Colonic mucosa (tissue), 4 donors: ENCODE measurements around the gene RHBDL3. TPM values are rescaled to one million over a fixed set of nuclear protein-coding genes. Genes with fewer than 3 reads are reported as not detected.

Experiments
- DNase-seq: peaks from one replicate; pipeline ENCODE4 v3.0.0-alpha.2; 2020
- H3K27ac ChIP-seq: fragments of 200-600 bp; one replicate; pipeline ENCODE4 v1.8.0; 2021
- H3K27me3 ChIP-seq: fragments of 200-600 bp; one replicate; pipeline ENCODE4 v1.8.0; 2021
- H3K36me3 ChIP-seq: fragments of 200-600 bp; one replicate; pipeline ENCODE4 v1.8.0; 2021
- H3K4me1 ChIP-seq: fragments of 200-600 bp; one replicate; pipeline ENCODE4 v1.8.0; 2021; ENCODE audit warnings: mild to moderate bottlenecking
- H3K4me3 ChIP-seq: fragments of 200-600 bp; one replicate; pipeline ENCODE4 v1.8.0; 2021
- H3K9ac ChIP-seq, 2 donors: one replicate each; pipeline ENCODE4 v1.7.0; 2013; ENCODE audit warnings: control low read depth in 2 of 2, low read depth in 2 of 2, low read length in 2 of 2
- H3K9me3 ChIP-seq: fragments of 200-600 bp; one replicate; pipeline ENCODE4 v1.8.0; 2021
- intact Hi-C: fragments of 100-400 bp; cut with DNase I; formaldehyde crosslinking; loops from one replicate; pipeline ENCODE4 v1.14.1; 2022
- total RNA-seq, 2 donors: library from RNA; stranded (reverse); fragmentation: NEBNext Ultra II Directional in 1 of 2; extraction: Animal tissue kit (Norgen Biotek cat#: 25700) in 1 of 2; gene quantifications; one replicate each; pipeline ENCODE4 v1.2.1, GENCODE V29; 2021
- TF ChIP-seq, protein P1 (sequence below): fragments of 200-600 bp; IDR thresholded peaks from one replicate; pipeline ENCODE4 v1.8.0; 2022; ENCODE audit warnings: antibody characterized with exemption, mild to moderate bottlenecking
- donor health status: healthy.
- donor health status: DM: no; HTN: no; CAD: no.
- donor health status: DM: no; HTN: no; CAD: no.

Gene RHBDL3
- total RNA-seq, 2 donors from 2014 or later: 0.53 to 0.62 TPM

DNA sequence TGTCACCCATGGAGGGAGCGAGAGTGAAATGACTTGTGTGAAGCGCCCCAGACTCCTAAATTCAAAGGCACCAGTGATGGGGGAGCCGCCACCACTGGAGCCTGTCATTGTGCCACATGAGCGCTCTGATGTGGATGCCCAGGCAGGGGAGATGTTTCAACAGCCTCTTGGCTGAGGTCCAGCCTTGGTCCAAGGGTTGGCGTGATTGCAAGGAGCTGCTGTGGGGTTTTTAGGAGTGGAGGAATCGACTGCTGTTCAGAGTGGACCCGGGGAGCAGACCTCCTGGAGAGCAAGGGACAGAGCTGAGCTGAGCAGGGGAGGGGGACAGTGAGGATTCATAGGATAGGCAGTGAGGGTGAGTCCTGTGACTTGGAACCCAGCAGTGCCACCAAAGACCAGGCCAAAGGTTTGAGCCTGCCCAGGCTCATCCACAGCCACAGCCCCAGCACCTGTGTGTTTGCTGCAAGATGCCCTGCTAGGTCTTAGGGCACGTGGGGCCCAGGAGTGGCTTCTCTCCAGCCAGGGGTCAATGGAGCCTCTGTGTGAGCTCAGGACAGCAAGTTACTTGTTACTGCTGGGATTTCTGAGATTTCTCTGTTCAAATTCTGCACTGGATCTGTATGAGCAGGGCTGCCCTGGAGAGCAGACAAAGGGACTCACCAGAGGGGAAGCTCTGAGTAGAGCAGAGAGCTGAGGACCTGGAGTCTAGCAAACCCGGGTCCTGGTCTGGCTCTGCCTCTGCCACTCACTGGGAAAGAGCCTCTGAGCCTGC lies 20.3 kb downstream of the RHBDL3 start:
- TF ChIP-seq, protein P1, sequence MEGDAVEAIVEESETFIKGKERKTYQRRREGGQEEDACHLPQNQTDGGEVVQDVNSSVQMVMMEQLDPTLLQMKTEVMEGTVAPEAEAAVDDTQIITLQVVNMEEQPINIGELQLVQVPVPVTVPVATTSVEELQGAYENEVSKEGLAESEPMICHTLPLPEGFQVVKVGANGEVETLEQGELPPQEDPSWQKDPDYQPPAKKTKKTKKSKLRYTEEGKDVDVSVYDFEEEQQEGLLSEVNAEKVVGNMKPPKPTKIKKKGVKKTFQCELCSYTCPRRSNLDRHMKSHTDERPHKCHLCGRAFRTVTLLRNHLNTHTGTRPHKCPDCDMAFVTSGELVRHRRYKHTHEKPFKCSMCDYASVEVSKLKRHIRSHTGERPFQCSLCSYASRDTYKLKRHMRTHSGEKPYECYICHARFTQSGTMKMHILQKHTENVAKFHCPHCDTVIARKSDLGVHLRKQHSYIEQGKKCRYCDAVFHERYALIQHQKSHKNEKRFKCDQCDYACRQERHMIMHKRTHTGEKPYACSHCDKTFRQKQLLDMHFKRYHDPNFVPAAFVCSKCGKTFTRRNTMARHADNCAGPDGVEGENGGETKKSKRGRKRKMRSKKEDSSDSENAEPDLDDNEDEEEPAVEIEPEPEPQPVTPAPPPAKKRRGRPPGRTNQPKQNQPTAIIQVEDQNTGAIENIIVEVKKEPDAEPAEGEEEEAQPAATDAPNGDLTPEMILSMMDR: no peak
- no peaks in the 10 kb centered on the region for H3K9me3 ChIP-seq
- H3K27ac ChIP-seq: no peak overlapping the region
- no peaks in the 10 kb centered on the region for H3K27me3 ChIP-seq
- H3K36me3 ChIP-seq: no peaks in the 10 kb centered on the region
- no peak for DNase-seq
- H3K4me1 ChIP-seq: no peaks in the 10 kb centered on the region
- intact Hi-C loops: no loop called here
- H3K4me3 ChIP-seq: no peak overlapping the region
- no peak overlapping the region for H3K9ac ChIP-seq

DNA sequence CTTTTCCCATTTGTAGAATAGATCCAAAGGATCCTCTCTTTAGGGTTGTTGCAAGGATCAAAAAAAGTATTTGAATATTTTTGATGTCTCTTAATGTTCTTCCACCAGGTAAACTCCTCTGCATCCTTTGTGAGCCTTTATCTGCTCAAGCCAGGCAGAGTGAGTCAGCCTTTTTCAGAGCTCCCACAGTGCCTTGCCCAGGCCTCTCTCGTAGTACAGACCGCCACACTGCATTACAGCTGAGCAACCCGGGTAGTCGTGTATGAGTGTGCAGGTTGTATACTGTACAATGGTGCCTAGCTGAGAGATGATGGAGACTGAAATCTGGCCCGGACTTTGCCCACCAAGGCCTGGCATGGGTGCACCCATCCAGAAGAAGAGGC lies 20.9 kb downstream of the RHBDL3 start:
- DNase-seq: no peak
- H3K27me3 ChIP-seq: no peaks in the 10 kb centered on the region
- H3K36me3 ChIP-seq: no peaks in the 10 kb centered on the region
- no peaks in the 10 kb centered on the region for H3K9me3 ChIP-seq
- H3K9ac ChIP-seq: no peak overlapping the region
- H3K27ac ChIP-seq: no peak overlapping the region
- no peaks in the 10 kb centered on the region for H3K4me1 ChIP-seq
- TF ChIP-seq, protein P1: no peak
- no peak overlapping the region for H3K4me3 ChIP-seq
- intact Hi-C loops: no loop called here

DNA sequence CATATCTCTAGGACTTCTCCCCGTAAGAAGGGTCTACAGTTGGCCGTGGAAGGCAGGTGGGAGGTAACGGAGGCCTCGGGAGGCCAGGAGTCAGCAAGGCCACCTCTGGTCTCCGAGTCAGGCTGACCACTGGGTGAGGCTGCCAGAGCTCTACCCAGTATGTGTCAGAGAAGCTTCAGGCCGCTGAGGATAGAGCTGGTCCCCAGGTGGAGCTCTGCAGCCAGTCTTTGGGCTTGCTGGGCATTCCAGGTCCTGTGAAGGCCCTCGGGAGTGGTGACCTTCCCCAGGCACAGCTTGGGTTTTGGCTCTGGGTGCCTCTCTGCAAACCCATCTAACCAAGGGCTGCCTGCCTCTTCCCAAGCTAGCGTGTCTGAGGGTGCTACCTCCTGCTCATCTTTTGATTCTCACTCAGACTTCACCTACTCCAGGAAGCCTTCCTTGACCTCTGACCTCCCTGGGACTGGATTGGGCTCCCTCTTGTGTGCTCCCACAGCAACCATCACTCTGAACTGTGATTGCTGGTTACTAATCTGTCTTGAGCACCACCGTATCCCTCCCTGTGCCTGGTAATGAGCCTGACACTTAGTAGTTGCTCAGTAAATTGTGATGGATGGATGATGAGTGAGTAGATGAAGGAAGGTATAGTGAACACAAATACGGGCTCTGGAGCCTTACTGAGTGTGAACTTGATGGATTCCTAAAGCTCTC lies 22.3 kb downstream of the RHBDL3 start:
- no peaks in the 10 kb centered on the region for H3K9me3 ChIP-seq
- TF ChIP-seq, protein P1: no peak
- H3K4me1 ChIP-seq: no peaks in the 10 kb centered on the region
- DNase-seq: no peak
- intact Hi-C loops: no loop called here
- no peaks in the 10 kb centered on the region for H3K27me3 ChIP-seq
- no peak overlapping the region for H3K9ac ChIP-seq
- H3K27ac ChIP-seq: no peak overlapping the region
- no peak overlapping the region for H3K4me3 ChIP-seq
- H3K36me3 ChIP-seq: no peaks in the 10 kb centered on the region

DNA sequence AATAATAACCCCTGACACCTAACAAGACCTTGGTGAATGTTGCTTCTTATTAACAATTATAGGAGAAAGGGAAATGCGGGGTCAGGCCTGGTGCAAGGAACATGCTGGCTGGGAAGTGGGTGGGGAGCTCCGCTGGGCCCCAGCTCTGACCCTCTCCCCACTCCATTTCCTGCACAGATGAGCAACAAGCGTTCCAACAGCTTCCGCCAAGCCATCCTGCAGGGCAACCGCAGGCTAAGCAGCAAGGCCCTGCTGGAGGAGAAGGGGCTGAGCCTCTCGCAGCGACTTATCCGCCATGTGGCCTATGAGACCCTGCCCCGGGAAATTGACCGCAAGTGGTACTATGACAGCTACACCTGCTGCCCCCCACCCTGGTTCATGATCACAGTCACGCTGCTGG lies 23.0 kb downstream of the RHBDL3 start:
- H3K36me3 ChIP-seq: no peaks in the 10 kb centered on the region
- TF ChIP-seq, protein P1: no peak
- H3K9me3 ChIP-seq: no peaks in the 10 kb centered on the region
- H3K27ac ChIP-seq: no peak overlapping the region
- no peaks in the 10 kb centered on the region for H3K4me1 ChIP-seq
- no peak overlapping the region for H3K4me3 ChIP-seq
- intact Hi-C loops: no loop called here
- no peak overlapping the region for H3K9ac ChIP-seq
- DNase-seq: no peak
- H3K27me3 ChIP-seq: no peaks in the 10 kb centered on the region

DNA sequence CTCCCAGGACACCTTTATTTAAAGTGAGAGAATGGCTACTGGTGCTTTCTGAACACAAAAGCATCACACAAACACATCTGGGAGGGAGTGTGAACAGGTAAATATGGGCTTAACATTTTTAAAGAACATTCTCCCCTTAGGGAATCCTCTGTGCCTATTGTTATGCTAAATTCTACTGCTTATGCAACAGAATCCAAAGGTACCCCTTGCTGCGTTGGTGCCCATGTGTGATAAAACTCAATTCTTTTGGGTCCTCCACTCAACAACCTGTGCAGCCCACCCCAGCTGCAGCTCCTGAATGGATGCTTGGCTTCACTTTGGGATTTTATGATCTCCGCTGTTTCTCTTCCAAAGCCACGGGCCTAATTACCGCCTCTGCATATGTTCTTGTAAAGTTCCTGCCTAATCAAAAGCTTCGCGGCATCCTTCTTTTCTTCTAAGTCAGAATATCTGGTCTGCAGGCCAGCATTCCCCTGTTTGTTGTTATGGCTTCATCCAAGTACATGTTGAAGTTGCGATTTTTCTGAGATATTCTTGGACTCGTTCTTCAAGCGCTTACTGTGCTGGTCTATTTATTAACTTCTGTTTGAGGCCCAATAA lies 23.9 kb downstream of the RHBDL3 start:
- Histone ChIP-seq H3K27me3 (no peaks in the 10 kb centered on the region), H3K4me1 (no peaks in the 10 kb centered on the region), H3K36me3 (no peaks in the 10 kb centered on the region), H3K27ac (no peak overlapping the region), H3K9ac (no peak overlapping the region), H3K4me3 (no peak overlapping the region), H3K9me3 (no peaks in the 10 kb centered on the region)
- intact Hi-C loops: no loop called here
- no peak for DNase-seq
- TF ChIP-seq, protein P1: no peak
